GM21528 (cell line): ENCODE measurements around the gene EDARADD.
A peak's percentile ranks its signal among the peaks of the same experiment; 100 is the strongest.
"Not testable (repeated sequence)": the region's sequence is repeated elsewhere in the genome, so short reads cannot be mapped to it uniquely, and the experiment has no call there.

Source experiments
- ATAC-seq: cut with Tn5 transposase; IDR thresholded peaks from one replicate; pipeline ENCODE4 v1.9.1; 2021; ENCODE audit warnings: mild to moderate bottlenecking, moderate library complexity; ENCODE audit not compliant: unreplicated experiment, low FRiP score

The EDARADD gene

GRCh38 chr1:236426215-236426614 lies 32.1 kb downstream of the EDARADD start:
- no peak for ATAC-seq

GRCh38 chr1:236429715-236430274 lies 35.7 kb downstream of the EDARADD start:
- no peak for ATAC-seq

- ATAC-seq = no peak
Observed at GRCh38 chr1:236433819-236434315, 39.8 kb downstream of the EDARADD start.

GRCh38 chr1:236438614-236439013 lies 44.5 kb downstream of the EDARADD start:
- ATAC-seq = no peak

- no peak for ATAC-seq
Observed at GRCh38 chr1:236440373-236440772, 46.3 kb downstream of the EDARADD start.

GRCh38 chr1:236450779-236451178 lies 56.7 kb downstream of the EDARADD start:
- ATAC-seq = no peak

GRCh38 chr1:236451796-236452373 lies 57.8 kb downstream of the EDARADD start:
- no peak for ATAC-seq

- no peak for ATAC-seq
Observed at GRCh38 chr1:236455243-236455642, 61.2 kb downstream of the EDARADD start.

GRCh38 chr1:236457775-236458174 lies 63.7 kb downstream of the EDARADD start:
- ATAC-seq = no peak

- no peak for ATAC-seq
Observed at GRCh38 chr1:236458996-236459395, 64.9 kb downstream of the EDARADD start.

GRCh38 chr1:236460103-236460502 lies 66.0 kb downstream of the EDARADD start:
- ATAC-seq = no peak

GRCh38 chr1:236464197-236464596 lies 70.1 kb downstream of the EDARADD start:
- ATAC-seq = not testable (repeated sequence)

- peak; percentile 50 for ATAC-seq
Observed at GRCh38 chr1:236465231-236465958, 71.3 kb downstream of the EDARADD start.

GRCh38 chr1:236465959-236466303 lies 71.8 kb downstream of the EDARADD start:
- ATAC-seq = peak; percentile 94

- no peak for ATAC-seq
Observed at GRCh38 chr1:236467327-236467641, 73.2 kb downstream of the EDARADD start.

- no peak for ATAC-seq
Observed at GRCh38 chr1:236468625-236469024, 74.5 kb downstream of the EDARADD start.

GRCh38 chr1:236469466-236469865 lies 75.4 kb downstream of the EDARADD start:
- no peak for ATAC-seq

GRCh38 chr1:236471096-236471495 lies 77.0 kb downstream of the EDARADD start:
- no peak for ATAC-seq

- ATAC-seq = no peak
Observed at GRCh38 chr1:236471653-236472052, 77.6 kb downstream of the EDARADD start.

GRCh38 chr1:236472850-236473788 lies 79.0 kb downstream of the EDARADD start:
- no peak for ATAC-seq

GRCh38 chr1:236476019-236476418 lies 81.9 kb downstream of the EDARADD start:
- ATAC-seq = no peak
